Activated naive CD8-positive, alpha-beta T cell treated with anti-CD3 and anti-CD28 coated beads, Interleukin-2, amount 50 U/mL, for 16 hours (primary cell): Measurements from ENCODE around the gene C10orf105.

Experiments
- DNase-seq: peaks from one replicate; pipeline ENCODE4 v3.0.0-alpha.2; 2020; ENCODE audit warnings: low read depth, low spot score

Gene C10orf105

DNA sequence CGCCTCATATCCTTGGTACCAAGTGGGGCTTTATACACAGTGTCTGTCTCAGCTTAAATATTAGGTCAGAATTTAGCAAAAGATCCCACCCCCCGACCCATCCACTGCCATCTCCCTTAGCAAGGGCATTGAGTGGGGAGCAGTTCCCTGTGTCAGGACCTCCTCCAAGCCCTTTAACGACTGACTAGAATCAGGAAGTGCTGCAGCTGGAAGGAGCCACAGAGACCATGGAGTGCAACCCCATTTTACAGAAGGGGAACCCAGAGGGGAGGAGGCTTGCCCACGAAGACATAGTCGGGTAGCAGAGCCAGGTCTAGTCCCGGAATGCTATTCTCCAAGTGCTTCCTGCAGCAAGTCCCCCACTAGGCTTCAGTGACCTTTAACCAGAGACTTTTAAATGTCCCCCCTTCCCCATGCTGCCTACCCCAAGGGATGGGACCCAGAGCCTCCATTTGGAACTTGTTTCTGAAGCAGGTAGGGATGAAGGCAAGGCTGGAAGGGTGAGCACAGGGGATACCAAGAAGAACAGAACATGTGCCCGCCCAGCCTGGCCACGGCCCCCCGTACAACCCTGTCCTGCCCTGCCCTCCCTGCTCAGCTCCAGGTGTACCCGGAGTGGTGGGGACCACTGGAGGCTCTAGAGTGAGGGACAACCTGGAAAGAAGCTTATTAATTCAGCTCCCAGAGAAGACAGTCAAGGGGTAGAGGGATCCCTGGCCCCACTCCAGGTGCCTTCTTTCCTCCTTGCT lies 41.3 kb downstream of the C10orf105 start:
- no peak for DNase-seq

DNA sequence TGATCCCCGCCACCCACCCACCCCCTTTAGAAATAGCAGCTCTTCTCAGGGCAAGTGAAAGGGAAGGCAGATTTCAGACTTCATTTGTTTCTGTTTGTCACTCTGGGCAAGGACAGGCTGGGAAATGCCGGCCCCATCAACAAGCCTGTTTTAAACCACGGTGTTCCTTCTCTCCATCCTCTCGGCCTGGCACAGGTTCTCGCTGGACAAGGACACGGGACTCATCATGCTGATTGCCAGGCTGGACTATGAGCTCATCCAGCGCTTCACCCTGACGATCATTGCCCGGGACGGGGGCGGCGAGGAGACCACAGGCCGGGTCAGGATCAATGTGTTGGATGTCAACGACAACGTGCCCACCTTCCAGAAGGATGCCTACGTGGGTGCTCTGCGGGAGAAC lies 42.3 kb downstream of the C10orf105 start:
- DNase-seq, result no peak

DNA sequence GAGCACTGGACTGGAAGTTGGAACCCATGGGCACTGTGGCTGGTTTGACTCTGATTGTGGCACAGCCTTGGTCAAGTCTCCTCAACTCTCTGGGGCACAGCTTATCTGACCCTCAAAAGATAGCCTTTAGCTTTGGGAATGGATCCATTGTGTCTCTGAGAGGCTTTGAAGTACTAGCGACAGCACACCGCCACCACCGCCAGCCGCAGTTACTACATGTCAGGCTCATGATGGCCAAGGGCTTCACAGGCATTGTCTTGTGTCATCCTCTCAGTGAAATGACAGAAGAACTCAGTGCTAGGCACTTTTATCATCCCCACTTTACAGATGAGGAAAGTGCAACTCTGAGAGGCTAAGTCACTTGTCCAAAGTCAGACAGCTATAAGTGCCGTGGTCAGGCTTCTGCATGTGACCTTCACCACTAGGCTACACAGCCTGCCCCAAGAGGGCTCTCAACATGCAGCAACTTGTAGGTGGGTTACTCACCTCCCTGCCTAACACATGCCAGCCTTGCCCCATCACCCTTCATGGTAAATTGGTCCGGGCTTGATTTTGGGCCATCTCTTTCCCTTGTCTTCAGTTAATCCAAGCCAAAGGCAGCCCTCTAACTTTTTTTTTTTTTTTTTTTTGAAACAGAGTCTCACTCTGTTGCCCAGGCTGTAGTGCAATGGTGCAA lies 44.1 kb downstream of the C10orf105 start:
- no peak for DNase-seq

DNA sequence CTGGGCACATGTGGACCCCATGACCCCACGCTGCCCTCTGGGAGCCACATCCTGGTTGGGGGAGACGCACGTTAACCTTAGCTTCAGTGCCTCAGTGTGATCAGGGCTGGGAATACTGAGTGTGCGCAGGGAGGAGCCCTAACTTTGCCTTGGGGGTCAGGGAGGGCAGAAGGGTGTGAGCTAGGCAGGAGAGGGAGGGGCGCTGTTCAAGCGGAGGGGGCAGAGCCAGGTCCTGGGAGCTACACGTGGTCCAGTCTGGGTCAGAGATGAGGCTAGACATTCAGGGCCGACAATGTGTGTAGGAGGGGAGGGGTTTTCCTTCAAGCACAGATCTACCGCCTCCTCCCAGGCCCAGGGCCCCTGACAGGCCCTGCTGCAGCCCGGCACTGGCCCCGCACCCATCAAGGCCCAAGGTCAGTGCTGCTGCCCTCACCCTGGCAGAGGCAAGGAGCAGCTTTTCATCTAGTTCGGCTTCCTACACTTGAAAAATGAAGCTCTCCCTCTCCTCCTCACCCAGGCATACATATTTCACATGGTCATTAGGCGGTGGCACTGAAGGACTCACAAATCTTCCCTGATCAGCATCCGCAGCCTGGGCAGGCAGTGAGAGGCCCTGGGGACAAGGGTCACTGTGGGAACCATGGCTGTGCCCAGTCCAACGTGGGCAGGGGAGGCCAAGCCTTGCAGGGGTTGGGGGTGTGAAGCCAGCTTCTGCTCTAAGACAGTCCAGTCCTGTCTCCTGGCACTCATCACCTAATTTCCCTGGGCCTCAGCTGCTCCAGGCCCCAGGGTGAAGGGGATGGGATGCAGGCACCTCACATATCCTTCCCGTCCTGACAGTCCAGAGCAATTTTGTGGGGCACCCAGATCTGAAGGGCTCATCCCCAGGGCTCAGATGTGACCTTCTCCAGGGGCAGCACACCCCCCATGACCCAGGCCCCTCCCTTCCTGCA lies 47.3 kb downstream of the C10orf105 start:
- no peak for DNase-seq

DNA sequence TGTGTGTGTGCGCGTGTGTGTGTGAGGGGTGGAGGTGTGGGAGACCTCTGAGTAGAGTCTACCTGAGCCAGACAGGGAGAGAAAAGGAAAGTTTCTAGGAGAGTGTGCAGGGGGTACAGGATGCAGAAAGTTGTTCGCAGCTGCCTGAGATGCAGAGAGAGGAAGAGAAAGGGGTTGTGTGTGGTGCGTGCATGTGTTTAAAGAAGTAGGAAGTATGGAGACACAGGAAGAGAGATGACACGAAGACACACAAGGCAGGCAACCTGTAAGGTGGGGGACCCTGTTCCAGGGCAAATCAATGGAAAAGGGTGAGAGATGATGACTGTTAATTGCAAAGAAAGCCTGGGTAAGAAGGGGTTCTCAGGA lies 52.2 kb downstream of the C10orf105 start:
- DNase-seq, result no peak

DNA sequence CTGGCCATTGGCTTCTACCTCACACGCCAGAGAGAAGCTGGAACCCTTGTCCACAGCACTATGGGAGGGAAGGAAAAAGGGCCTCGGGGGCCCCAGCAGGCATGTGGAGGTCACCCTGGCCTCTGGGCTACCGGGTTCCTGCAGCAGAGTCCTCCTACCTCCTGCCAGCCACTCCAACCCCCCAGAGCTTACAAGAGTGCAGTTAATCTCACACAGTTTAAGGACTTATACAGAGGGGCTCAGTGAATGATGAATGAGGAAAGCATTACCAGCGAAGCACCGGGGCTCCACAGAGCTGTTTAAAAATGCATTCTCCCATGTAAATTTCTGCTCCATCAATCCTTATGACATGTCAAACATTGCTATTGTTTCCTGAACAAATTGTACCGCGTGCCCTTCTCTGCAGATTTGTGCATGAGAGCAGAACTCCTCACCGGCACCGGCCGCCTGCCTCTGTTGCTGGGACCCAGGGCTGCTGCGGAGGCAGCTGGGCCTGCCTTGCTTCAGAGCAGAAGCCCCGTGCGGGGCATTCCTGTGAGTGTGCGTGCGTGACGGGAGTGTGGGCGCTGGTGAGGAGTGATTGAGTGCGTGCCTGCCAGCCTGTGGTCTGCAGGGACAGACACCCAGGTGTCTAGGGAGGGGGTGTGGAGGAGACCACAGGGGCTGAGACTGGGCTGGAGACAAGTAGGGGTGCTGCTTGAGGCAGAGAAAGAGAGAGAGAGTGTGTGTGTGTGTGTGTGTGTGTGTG lies 52.8 kb downstream of the C10orf105 start:
- no peak for DNase-seq

DNA sequence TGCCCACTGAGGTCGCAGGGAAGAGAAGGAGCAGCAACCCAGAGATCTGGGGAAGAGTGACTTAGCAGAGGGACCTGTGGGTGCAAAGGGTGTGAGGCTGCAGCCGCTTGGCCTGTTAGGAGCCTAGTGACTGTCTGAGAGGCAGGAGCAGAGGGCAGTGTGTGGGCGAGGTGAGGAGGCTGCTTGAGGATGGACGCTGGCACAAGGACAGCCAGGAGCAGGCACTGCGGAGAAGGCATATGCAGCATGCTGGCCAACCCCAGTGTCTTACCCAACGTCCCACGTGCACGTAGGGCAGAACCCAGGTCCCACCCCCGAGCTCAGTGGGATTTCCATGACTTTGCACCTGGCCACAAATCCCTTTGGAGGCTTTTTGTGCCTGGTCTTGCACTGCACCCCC lies 54.1 kb downstream of the C10orf105 start:
- no peak for DNase-seq

DNA sequence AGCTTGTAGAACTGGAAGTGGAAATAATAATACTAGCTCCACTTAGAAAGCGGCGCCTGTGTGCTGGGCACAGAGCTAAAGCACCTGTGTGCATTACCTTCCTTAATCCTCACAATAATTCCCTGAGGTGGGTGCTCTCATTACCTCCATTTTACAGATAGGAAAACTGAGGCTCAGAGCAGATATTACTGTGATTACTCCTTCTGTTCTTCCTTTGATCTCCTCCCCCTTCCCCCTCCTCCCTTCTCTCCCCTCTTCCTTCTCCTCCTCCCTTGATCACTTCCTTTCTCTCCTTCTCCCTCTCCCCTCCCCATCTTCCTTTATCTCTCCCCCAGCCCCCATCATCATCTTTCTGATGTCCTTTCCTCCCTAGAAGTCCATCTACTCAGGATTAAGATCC lies 55.0 kb downstream of the C10orf105 start:
- DNase-seq, result no peak

DNA sequence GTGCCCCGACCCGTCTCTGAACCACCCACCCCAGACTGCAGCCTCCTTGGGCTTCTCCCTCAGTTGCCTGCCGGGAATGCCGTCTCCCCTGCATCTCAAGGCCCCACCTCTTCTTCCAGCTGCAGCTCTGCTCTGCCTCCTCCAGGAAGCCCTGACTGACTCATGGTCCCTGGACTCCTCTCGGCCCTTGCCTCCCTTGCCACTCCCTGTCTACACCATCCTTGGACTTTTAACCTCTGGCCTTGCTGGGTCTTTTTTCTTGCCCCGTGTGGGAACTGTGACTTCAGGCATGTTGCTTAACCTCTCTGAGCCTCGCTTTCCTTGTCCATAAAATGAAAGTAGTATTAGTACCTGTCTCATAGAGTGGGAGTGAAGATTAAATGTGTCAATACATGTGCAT lies 56.3 kb downstream of the C10orf105 start:
- DNase-seq, result no peak

DNA sequence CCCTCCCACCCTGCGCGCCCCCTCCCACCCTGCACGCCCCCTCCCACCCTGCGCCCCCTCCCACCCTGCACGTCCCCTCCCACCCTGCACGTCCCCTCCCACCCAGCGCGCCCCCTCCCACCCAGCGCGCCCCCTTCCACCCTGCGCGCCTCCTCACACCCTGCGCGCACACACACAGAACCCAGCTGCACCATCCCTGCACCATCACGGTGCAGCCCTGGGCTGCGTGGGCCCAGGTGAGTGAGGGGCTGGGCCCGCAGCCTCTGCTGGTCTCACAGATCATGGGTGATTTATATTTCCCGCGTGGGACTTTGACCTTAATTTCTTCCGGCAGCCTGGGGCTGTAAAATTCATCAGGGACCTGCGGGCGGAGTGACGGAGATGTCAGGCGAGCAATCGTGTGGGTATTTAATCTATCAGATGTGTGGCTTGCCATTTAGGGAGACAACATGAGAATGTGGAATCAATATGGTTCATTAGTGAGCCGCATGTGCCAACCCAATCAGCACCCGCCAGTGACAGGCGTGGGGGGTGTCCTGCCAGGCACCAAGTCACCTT lies 57.7 kb downstream of the C10orf105 start:
- no peak for DNase-seq
